NCI-H226 (cell line): Measurements from ENCODE around the gene ARMH1.
"Not testable (repeated sequence)": the region's sequence is repeated elsewhere in the genome, so short reads cannot be mapped to it uniquely, and the experiment has no call there.

ENCODE experiments used
- DNase-seq: peaks from one replicate; pipeline ENCODE4 v3.0.0-alpha.2; 2015

Gene ARMH1

DNA sequence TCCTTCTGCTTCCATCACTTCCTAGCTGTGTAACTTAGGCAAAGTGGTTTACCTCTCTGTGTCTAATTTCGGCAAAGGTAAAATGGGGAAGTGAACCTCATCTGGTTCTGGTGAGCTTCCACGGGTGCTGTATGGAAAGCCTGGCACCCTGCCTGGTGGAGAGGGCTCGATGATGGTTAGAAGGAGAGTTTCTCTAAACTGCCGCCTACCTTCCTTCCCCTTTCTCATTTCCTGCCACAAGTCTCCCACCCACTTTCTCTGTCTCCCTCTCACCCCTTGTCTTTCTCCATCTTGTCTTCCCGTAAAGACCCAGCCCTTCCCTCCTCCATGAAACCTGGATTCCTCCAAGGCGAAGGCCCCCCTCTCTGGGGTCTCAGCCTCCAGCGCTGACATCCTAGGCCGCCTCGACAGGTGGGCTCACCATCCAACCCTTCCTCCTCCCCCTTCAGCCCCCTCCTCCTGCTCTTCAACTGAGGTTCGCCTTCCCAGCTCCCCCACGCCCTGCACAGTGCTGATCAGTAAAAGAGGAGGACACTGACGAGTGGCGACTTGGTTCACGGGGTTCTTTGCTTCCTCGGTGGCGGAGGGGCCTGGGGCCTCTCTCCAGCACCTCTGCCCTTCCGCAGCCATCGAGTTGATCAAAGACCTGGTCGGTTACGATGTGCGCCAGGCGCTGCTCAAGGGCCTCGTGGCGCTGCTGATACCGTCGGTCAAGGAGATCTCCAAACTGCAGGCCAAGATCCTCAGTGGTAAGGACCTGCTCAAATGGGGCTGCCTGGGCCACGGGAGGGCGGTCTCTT lies 49.2 kb downstream of the ARMH1 start:
- DNase-seq, result no peak

DNA sequence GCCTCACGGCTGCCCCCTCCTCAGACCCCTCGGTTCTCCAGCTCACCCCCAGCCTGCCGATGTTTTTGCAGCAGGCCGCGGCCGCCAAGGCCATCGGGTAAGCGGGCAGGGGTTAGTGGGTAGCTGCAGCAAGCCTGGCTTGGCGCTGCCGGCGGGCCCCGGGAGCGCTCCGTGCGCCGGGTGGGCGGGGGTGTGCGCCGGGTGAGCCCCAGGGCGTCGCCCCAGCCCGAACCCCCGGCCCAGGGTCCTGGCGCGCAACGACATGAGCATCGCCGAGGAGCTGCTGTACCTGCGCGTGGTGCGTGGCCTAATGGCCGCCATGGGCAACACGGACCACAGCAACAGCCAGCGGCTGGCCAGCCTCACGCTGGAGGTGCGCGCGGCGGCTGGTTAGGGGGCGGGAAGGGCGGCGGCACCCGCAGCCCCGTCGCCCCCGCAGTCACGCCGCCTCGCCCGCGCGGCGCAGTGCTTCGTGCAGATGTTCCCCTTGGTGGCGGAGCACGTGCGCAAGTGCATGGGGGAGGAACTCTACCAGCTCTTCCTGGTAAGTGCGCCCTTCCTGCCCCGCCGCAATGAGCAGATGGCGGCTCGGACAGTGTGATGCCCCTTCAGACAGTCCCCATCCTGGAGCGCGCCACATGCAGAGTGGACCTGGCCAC lies 49.9 kb downstream of the ARMH1 start:
- no peak for DNase-seq

DNA sequence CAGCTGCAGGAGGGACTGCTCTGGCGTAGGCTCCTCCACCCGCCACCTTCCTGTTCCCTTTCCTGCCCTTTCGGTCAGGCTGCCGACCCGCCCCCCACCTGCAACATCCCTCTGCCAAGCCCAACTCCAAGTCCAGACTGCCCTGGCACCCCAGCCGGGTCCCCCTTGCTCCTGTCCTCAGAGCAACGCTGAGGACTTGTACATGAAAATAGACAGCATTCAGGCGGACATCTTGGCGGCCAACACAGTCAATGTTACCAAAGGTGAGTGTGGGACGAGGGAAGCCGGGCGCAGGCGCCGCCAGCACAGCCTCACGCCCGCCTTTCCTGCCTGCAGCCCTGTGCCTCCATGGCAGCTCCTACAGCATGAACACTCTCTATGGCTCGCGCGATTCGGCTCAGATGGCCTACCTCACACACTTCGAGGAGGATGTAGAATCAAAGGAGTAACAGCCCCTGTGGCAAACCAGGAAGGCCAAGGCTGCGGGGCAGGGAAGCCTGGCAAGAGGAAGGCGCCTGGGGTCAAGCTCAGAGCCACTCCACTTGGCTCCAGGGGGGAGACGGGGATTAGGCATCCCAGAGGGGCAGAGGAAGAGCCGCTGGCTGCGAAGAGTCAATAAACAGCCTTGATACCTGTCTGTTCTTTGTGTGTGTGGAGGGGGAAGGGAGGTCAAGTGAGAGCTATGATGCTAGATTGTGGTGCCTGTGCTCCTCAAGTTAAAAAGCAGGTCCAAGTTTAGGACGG lies 50.6 kb downstream of the ARMH1 start:
- no peak for DNase-seq

DNA sequence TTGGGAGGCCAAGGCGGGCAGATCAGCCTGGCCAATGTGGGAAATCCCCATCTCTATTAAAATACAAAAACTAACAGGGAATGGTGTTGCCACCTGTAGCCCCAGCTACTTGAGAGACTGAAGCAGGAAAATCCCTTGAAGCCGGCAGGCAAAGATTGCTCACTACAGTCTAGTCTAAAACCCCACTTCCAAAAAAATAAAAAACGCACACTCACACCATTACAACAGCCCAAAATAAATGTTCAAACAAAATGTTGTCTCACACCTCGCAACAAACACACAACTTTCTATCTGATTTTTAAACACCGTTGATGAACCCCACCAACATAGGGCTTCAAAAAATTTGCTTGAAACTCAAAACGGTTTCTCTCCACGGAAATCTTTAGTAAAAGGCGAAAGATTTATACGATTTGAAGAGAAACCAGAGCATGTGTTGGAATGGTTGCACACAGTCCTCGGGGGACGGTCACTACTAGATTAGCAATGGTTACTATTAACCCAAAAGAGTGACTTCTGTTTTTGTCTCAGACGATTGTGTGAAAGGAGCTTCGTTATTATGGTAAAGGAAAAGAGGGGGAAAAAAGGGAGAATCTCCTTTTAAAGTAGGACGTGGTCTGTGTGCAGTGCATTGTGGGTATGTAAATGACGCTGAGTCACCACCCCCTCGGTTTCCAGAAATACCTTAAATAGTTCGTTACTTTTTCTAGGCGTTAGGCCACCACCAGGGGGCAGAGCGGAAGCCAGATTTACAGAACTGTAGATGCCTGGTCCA lies 56.4 kb downstream of the ARMH1 start, which contains the start of gene RNU5D-1:
Gene RNU5D-1, minus strand, starts transcription at position 430 of the 772 bp plus-strand sequence.
- DNase-seq, result peak; percentile 96

DNA sequence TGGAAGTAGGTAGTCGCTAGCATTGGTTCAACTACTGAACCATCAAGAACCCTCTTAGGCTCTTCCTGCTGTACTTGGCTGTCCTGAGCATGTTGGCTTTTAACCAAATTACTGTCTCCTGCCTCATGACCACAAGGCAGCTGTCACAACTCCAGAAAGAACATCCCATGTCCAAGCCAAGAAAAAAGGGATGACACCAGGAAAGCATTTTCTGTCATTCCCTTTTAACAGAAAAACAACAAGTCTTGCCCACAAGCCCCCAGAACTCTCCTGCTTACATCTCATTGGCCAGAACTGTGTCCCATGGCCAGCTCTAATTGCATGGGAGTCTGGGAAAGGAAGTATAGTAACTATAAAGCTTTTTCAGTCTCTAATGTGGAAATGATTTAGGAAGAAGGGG lies 58.9 kb downstream of the ARMH1 start:
- DNase-seq, result no peak

DNA sequence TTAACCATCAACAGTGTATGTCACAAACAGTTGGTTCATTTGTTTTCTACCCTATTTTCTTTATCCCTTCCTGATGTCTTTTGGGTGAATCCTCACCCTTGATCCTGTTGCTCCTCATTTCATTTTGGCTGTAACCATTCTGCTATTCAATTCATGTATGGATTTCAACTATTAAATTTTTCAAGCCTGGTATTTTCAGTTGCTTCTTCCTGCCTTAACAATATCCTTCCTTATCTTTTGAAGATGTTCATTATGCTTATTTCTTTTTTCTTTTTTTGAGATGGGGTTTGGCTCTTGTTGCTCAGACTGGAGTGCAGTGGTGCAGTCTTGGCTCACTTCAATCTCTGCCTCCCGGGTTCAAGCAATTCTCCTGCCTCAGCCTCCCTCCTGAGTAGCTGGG lies 59.3 kb downstream of the ARMH1 start:
- no peak for DNase-seq

DNA sequence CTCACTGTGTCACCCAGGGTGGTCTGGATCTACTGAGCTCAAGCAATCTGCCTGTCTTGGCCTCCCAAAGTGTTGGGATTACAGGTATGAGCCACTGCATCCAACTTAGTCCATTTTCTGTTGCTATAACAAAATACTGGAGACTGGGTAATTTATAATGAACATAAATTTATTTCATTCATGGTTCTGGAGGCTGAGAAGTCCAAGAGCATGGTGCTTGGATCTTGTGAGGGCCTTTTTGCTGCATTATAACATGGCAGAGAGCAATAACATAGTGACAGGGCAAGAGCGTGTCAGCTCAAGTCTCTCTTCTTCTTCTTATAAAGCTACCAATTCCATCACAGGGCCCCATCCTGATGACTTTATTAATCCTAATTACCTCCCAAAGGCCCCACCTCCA lies 61.5 kb downstream of the ARMH1 start:
- no peak for DNase-seq

DNA sequence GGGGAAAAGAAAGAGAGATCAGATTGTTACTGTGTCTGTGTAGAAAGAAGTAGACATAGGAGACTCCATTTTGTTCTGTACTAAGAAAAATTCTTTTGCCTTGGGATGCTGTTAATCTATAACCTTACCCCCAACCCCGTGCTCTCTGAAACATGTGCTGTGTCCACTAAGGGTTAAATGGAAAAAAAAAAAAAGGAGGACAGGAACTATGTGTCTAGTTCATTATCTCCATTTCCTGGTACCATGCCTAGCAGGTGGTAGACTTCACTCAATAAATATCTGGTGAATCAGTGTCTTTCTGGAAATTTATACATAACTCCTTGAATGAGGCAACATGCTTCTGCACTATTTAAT lies 64.4 kb downstream of the ARMH1 start:
- not testable (repeated sequence) for DNase-seq

DNA sequence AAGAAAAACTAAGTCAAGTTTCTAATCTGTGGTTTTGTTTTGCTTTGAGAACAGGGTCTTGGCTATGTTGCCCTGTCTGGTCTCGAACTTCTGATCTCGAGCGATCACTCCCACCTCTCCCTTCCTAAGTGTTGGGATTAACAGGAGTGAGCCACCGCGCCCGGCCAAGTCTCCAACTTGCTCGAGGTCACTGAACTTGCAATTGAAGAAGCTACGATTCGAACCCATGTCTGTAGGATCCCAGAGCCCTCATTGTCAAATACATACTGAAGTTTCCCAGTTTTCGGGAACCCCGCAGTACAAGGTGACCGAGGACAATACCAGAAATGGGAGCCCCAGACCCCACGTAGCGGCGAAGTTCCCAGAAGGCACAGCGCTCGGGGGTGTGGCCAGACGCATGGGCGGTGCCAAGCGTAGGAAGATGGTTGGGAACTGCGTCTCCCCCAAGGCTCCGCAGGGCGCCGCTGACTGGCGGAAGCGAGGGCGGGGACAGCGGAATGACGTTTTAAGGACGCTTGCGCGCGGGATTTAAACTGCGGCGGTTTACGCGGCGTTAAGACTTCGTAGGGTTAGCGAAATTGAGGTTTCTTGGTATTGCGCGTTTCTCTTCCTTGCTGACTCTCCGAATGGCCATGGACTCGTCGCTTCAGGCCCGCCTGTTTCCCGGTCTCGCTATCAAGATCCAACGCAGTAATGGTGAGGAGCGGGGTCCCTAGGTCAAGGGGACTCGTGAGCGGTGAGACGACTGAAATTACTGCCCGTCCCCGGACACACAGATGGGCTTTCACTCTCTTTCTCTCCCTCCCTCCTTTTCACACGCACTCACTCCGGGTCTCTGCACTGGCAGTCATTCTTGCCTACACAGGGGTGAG lies 65.0 kb downstream of the ARMH1 start, which contains the start of gene KIF2C:
Gene KIF2C, plus strand, starts transcription at position 531 of the 872 bp plus-strand sequence. Its CDS starts 96 bp downstream, at position 627.
- DNase-seq, result peak; percentile 95

DNA sequence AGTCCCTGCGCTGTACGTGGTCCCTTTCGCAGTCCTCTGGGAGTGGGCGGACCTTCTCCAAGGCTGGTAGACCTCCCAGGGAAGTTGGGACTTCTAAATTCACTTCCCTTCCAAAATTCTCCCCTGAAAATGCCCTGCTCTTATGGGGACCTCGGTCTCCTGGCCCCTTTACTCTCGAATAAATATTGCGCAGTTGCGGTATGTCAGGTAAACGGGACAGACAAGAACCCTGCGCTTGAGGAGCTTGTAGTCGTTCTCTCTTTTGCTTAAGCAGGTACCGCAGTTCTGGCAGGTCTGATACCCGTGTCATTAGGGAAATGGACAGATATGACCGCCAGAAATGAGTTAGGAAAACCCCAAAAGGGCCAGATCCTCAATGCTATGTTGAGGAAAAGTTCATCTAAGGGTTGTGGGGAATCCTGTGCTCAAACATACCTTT lies 65.7 kb downstream of the ARMH1 start:
- no peak for DNase-seq

DNA sequence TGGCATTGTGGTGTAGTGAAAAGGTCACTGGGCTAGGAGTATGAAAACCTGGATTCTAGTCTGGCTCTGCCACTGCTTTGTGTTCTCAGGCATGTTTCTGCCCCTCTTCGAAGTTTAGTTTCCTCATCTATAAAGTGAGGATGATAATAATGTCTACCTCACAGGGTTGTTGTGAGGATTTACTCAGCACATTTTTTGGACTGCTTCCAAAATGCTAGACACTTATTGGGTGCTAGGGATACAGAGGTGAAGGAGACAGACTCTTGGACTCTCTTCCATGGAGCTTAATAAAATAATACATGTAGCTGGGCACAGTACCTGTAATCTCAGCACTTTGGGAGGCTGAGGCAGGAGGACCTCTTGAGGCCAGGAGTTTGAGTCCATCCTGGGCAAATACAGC lies 68.7 kb downstream of the ARMH1 start:
- no peak for DNase-seq

DNA sequence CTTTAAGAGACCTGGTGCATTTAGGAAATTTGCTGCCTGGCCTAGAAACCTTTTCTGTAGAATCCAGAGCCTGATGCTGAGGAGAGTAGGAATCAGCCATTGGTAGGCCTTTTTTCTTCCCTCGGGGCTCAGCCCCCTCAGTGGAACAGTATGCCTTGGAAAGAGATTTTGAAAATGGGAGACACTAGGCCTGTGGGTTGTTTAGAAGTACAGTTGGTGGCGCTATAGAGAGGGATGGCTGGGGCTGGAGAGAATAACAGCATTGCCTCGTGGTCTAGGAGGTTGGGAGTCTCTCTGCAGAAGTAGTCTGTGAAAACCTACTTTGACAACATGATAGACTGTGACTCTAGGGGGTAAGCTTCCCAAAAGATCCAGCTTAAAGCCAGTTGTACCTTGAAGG lies 73.4 kb downstream of the ARMH1 start:
- no peak for DNase-seq

DNA sequence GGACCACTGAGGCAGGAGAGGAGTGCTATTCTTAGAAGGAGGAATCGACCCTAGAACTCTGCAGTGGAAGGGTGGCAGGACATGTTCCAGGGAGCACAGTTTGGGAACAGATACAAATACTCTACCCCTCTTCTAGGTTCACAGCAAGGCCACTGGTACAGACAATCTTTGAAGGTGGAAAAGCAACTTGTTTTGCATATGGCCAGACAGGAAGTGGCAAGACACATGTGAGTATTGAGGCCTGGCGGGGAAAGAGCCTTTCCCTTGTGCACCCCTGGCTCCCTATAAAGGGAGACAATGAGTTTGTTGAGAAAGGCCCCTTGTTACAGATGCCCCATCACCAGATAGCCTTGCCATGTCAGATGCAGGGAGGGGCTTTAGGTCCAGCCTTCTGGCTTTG lies 82.9 kb downstream of the ARMH1 start:
- no peak for DNase-seq

DNA sequence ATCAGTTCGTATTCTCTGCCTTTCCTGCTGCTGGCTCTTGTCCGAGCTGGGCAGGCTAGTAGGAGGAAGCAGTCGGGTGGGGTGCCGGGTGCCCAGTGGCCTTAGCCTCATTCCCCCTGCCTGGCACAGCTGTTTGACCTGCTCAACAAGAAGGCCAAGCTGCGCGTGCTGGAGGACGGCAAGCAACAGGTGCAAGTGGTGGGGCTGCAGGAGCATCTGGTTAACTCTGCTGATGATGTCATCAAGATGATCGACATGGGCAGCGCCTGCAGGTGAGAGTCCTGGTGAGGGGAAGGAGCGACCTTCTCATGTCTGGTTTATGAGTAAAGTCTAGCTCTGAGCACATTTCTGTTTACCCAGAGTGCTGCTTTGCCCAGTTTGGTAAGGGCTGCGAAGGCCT lies 84.6 kb downstream of the ARMH1 start:
- no peak for DNase-seq

DNA sequence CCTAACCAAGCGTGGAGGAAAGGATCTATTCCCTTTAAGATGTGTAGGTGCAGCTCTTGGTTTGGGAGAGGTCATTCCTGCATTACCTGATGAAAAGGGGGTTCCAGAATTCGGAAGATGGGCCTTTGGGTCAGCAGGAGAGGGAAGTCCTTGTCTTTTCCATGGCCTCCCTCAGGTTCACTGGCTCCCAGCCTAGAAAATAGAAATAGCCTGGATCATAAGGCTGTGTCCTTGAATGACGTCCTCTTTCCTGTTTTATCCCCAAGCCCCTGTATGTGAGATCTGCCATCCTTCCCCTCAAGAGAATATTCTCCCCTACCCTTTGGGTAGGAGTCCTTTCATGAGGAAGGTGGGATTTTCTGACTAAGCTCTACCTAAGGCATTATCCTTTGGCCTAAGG lies 86.4 kb downstream of the ARMH1 start:
- DNase-seq, result no peak

DNA sequence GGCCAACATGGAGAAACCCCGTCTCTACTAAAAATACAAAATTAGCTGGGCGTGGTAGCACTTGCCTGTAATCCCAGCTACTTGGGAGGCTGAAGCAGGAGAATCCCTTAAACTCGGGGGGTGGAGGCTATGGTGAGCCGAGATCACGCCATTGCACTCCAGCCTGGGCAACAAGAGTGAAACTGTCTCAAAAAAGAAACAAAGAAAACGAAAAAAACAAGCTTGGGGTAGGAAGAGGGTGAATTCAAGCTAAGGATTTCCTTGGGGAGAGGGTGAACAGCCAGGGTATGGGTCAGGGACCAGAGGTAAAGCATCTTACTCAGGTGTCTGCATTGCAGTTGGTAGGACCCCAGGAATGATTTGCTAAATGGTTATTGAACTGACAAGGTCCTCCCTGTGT lies 91.9 kb downstream of the ARMH1 start:
- not testable (repeated sequence) for DNase-seq
